Hypothalamus (tissue), 51 donors: ENCODE measurements around the gene PGM5.

ENCODE experiments used
- DNase-seq, 51 donors: peaks; one replicate each; lab custom pipeline; 2025; lab: John Stamatoyannopoulos, UW

Gene PGM5

DNA sequence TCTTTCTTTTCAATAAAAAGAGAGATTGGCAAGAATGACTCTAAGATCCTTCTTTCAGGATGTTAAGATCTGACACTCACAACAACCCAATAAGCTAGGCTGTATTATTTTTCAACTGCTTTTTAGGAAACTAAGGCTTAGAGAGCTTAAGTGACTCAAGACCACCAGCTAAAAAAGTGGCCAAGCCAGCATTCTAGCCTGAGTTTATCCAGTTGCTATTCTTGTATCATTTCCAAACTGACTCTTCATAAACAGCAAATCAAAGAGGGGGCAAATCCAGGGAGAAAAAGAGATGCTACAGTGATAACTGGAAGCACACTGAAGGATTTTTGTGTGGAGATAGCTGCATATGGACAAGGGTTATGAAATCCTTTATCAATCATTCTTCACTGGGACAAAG, 137.1 kb downstream of the PGM5 start:
- DNase-seq = no peak

DNA sequence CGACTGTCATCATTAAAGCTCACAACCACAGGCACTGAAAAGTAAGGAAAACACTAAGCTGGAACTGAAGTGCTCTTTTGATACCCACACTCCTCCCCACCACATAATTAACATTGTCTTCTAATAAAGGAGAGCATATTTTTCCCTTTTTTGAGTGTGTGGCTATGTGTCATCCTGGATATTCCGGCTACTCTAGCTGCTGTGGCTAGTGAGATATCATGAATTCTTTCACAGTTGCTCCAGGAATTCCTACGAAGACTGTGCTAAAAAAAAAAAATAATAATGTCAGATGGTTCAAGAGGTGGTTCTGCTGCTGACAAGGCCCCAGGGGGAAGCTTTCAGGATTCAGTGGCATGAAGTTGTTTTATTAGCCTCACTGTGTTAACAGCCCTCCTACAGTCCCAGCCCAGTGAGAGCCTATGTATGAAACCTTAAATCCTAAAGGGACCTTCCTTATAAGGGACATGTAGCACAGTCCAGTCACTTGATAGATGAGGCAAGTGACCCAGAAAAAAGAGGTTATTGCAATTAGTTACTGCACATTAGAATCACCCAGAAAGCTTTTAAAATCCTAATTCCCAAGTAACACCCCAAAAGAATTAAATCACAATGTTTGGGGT, 137.7 kb downstream of the PGM5 start:
- DNase-seq = no peak

DNA sequence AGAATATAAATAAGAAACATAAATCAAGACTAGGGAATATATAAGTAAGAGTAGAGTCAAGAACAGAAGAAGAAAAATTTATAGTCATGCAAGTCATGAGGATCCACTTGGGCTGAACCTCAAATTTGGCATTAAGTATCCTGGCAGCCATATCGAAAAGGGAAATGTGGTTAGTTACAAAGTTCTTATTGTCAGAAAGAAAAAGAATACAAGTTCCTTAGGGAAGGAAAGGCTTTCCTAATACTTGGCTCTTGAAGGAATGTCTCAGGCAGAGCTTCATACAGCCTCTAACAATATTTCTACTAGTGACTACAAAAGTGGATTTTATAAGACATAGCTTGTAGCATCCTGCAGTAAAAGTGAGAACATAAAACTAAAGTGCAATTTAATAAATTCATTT, 138.8 kb downstream of the PGM5 start:
- DNase-seq = no peak

DNA sequence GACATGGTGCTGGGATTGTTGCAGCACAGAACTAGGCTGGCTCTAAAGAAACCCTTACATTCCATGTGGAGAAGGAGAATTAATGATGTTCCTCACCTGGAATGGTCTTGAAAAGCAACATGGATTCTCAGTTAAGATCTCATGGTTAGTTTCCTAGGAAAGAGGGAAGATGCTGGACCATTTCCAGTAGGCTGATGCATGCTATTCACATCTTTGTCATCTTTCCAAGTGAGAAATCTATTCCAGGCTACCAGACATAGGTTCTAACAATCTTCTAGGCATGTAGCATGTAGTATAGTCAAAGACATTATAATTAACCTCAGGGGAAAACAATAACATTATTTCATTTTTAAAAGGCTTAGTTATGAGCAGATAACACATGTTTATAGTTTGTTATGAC, 139.9 kb downstream of the PGM5 start:
- DNase-seq = no peak

DNA sequence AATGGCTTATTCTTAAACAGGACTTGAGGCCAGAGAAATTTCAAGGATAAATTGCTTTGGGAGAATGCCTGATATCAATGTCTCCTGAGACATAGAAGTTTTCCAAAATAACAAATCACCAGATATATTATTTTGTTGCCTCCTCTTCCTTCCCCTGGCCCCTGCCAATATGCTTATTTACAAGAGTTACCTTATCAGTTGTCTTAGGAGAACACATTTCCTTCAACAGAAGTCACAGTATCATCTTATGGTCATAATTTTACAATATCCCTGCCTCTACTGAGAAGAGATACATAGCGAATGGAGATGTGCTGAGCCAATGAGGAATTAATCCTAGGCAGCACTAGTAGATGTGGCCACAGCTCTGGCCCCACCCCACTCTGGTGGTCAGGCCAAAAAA, 141.2 kb downstream of the PGM5 start:
- DNase-seq = no peak

DNA sequence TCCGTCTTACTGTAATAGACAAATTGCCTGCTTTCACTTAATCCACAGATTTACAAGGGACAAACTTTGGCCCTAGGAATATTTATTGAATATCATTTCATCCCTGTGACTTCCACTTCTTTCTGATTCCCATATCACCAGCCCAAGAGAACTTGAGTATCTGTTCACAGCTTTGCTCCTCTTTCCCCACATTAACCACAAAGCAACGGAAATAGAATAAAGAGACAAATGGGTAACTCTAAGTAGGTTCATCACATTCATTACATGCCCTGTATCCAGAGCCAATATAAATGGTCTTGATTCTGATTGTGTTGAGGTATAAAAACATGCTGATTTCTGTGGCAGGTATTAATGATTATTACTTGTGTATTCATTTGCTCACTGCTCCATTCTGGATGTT, 142.4 kb downstream of the PGM5 start:
- no peak for DNase-seq

DNA sequence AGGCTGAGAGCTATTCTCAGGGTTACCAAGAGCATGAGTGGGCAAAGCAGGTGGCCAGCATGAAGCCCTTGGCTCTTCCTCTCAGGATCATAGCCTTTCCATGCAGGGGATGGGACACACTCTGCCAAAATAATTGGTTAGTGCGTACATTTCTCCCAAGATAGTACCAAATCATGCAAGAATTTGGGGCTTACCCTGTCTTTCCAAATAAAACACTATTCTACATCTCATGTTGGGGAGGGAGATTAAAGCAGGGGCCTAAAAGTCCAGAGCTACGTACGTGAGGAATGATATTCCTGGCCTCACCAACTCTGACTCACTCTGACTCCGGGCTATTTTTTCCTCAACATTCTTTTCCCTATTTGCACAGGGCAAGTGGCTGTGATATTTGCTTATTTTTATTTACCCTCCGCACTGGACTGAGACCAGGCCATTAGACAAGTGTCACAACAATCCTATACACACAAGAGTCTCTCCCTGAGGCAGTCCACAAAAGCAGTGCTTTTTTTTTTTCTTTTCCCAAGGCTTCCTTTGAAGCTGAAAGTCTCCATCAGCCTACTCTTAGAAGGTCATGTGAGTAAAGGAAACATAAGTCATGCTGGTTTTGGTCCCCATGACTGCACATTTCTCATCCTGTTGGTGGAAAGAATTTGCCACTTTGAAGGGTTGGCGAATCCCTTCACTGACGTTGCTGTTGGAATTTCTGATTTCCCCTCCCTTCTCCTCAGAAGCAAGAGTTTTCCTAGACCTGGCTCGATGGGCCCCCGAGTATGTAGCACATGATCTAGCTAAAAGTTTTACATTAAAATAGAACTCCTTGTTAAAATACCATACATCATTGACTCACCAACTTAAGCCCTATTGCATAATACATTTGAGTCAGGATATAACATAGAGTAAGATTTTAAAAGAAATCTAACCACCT, 144.3 kb downstream of the PGM5 start:
- no peak for DNase-seq

DNA sequence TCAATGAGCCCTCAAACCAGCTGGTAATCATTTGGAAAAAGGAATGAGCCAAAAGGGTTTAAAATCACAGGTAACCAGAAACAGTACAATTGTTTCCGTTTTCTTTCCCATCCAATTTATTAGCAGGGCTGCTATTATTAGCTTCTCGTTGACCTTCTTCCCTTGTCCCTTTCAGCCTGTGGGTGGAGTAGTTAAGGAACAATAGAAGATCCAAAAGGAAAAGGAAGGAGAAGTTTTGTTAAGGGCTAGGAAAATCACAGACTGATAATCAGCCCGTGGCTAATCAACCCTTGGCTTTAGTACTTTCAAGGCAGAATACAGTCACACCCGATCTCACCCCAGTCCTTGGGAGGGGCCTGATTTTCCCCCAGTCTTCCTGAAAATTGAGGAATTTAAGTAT, 145.9 kb downstream of the PGM5 start:
- no peak for DNase-seq

DNA sequence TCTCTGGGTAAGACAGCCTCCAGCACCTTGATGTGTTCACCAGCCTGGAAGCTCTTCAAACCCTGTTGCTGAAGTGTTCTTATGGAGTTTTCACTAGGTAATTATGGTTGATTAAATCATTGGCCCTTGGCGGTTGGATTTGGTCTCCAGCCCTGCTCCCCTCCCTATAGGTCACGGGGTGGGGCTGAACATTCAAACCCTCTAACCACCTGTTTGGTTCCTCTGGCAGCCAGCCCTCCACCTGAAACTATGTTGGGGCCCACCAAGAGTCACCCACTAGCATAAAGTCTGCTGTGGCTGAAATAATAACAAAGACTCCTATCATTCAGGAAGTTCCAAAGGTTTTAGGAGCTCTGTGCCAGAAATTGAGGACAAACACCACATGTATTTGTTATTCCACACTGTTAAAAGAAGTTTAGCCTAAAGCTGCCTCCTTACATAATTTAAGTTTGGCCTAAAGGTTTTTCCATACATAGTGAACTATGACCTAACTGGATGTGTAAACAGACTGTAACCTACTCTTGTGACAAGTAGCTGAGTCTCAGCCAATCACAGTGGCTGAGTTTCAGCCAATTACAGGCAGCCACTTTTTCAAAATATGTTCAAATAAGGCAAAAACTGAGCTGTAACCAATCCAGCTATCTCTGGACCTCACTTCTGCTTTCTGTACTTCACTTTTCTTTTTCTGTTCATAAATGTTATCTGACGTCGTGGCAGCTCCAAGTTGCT, 149.4 kb downstream of the PGM5 start:
- DNase-seq = no peak

DNA sequence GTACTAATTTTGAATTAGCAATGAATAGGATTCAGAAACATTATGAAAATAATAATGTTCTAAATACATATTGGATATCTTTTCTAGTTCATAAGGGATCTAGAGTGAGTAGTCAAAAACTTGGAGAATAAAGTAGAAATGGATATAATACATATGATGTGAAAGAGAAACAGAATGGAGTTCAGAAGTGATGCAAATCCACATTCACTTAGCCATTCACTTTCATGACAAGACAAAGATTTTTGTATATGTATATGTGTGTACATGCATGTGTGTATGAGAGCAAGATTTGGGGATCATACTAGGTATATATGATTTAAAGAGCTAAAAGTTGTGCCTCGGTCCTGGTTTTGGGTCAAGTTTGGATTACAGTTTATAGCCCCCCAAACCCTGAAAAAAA, 150.1 kb downstream of the PGM5 start:
- no peak for DNase-seq

DNA sequence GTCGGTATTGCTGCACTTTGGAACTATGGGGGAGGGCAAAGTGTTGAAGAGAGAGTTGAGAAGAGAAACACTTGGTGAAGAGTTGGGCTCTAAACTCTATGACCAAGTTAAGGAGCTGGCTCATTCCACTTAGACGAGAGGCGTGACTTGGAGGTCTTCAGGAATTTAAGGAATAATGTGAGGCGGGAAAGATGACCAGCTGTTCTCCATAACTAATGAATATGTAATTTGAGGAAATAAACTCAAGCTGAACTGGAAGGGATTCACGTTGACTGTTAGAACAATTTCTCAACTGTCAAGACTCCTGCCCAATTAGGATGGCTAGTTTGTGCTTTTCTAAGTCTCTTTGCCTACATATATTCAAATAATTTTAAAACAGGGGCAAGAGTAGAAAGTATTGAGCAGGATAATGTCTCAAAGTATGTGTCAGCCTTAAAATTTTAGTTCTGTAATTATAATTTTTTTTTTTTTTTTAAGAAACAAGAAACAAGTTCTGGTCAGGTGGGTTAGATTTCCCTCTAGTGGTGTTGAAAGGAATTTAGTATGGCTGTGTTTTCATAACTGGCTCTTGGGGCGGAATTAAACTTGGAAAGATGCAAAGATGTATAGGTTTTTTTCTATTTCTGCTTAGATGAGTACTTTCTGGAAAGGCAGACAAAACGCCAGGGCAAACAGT, 150.9 kb downstream of the PGM5 start:
- no peak for DNase-seq

DNA sequence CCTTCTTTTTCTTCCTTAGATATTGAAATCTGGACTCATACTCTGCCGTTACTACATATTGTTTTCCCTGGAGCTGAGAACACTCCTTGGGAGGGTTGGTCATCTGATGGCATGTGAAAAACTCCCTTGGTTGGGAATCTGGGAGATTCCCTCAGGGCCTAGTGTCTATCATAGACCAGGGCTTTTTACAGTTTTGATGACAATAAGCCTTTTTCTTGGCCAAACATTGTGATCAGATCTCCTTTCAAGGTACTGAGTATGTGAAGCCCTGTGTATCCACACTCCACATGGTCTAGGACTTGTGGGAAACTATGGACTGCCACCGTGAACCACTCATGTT, 151.4 kb downstream of the PGM5 start:
- no peak for DNase-seq

DNA sequence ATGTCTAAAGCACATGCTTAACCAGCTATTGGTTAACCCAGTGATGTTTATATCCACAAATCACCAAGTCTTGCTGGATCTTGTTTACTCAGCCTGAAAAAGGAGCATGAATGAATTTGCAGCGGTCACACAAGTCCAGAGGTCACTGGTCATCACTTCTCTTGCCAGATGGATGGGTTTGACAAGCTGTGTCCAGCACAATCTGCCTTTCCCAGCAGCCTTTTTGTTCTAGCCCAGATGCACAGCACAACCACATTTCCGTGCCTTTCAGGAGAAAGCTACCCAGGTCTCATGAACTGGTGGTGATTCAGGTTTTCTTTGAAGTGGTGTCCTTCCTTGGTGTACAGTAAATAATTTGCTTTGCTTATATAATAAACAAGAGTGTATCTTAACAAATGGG, 152.1 kb downstream of the PGM5 start:
- no peak for DNase-seq

DNA sequence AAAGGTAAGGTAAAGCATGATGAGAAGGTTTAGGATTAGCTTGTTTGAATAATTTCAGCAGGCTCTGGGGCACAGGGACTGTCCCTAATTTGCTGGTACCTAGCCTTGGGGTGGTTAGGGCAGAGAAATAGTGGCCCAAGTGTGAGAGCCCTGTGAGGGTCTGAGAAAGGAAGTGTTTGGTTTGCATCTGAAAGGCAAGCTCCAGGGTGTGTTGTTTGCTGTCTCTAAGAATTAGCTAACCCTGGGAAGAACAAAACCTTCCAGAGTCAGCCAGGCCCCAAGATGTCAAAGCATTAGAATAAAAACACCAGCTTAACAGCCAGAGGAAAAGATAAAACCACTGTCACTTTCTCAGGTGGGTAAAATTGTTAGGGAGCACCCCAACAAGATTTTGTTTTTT, 153.3 kb downstream of the PGM5 start:
- no peak for DNase-seq

DNA sequence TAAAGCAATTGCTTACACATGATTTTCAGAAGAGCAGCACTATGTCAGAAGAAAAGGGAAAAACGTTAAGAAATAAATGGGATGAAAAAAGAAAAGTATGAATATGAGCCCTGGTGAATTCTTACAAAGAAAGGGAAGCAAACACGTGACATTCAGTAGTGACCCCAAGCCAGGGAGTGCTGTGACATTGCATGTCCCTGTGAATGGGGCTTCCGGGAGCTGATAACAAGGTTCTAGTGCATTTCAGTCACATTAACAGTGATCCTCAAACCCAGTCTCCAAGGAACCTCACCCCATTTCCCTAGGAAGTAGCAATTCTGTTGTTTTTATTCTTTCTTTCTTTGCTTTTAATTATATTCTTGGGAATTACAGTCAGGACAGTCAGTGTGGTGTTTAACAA, 157.0 kb downstream of the PGM5 start:
- no peak for DNase-seq

DNA sequence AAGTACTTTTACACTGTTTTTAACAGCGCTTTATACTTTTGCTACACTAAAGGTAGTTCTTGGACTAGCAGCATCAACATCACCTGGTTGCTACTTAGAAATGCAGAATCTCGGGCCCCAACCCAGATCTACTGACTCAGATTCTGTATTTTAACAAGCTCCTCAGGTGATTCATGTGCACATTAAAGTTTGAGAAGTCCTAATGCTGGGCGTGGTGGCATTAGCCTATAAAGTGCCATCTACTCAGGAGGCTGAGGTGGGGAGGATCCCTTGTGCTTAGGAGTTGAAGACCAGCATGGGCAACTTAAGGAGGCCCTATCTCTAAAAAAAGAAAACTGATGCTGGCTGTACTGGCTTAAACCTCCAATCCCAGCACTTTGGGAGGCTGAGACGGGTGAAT, 157.6 kb downstream of the PGM5 start:
- DNase-seq = no peak

DNA sequence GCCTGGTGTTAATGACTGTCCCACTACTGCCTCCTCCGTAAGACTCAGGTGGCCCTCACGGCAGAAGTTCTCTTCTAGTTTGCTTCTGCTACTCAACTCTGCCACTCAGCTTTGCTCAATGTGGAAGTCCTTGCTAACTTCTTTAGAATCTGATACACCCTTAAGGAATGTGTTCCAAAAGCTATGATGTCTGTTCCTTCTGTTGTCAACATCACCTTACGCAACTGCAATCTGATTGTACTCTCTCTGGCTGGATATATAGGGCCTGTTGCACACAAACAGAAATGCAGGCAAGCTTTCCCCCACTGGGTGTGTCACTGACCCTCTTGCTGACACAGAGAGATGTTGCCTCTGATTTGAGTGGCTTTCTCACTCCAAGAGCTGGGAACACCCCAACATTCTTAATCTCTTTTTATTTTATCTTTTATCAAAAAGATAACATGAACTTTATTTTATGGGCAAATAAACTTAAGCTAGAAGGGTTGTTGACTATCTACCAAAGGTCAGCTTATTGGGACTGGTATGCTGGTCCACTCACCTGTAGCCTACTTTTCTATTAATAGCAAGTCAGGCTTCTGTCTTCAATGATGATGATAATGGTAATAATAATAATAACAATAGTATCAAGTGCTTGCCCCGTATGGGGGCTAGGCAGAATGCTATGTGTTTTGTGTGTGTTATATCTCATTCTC, 159.1 kb downstream of the PGM5 start:
- no peak for DNase-seq

DNA sequence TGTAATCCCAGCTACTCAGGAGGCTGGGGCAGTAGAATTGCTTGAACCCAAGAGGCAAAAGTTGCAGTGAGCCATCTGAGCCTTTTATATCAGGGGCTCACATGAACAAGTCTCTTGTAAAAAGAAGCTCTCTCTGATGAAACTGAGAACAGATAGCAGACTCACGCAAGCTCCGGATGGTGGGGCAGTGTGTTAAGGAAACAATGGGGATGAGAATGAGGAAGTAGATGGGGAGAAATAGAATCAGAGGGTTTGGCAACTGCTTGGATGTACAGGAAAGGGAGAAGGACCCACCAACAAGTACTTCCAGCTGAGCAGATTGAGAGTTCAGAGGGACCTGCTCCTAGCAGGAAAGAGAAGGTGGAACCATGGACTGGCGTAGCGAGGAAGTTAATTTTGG, 165.7 kb downstream of the PGM5 start:
- DNase-seq = peak in 1 of 51 donors; percentile 11

DNA sequence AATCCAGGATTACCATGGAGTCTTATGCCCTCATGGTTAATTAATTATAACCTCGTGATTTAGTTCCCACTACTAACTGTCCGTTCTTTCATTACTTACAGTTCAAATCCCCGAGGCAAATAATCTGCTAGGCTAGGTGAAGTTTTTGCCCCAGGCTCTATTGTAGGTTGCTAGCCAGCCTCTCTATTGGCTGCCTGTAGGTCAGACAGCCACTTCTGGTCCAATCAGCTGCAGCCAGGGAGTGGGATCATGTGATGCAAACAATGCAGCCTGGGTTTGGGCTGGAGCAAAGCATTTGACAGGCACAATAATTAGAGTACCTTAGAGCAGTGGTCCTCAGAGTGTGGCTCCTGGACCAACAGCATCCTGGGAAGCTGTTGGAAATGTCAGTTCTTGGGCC, 166.5 kb downstream of the PGM5 start:
- no peak for DNase-seq

DNA sequence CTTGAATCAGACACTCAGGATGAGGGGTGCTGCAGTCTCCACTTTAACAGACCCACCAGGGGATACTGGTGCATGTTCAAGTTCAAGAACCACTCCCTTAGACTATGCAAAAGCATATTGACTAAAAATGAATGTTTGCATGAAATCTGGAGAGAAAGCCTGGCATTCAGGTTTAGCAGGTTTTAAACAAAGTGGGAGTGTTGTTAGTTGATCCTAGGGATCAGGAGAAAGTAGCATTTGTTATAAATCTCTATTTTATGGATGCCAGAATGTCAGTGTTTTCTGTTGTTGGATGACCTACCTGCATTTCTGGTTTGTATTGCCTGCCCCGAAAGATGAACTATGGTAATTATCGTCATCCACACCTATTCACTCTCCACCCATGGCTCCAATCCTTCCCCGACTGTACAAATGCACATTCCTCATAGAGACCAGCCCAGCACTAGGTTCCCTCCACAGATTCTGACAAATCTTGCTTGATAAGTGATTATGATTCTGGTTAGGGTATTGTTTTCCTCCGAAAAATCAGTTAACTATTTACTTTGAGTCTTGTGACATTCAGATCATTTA, 167.0 kb downstream of the PGM5 start:
- no peak for DNase-seq
